Activated CD8-positive, alpha-beta T cell treated with anti-CD3 and anti-CD28 coated beads for 36 hours (primary cell): Measurements from ENCODE around the gene SLC25A25. TPM values are rescaled to one million over a fixed set of nuclear protein-coding genes. Genes with fewer than 3 reads are reported as not detected.

Experiments
- ATAC-seq: fragments of 200-7000 bp; cut with Tn5 transposase; one replicate; pipeline ENCODE4 v1.10.0; 2021; ENCODE audit warnings: mild to moderate bottlenecking, moderate library complexity
- CTCF ChIA-PET: fragments of 350-600 bp; sonication (Branson Sonifier 250); formaldehyde crosslinking; loops from one replicate; lab custom pipeline; 2021; ENCODE audit warnings: antibody characterized with exemption; lab: Charles Lee
- POLR2A ChIA-PET: fragments of 350-600 bp; sonication (Branson Sonifier 250); formaldehyde crosslinking; loops from one replicate; lab custom pipeline; 2021; ENCODE audit warnings: antibody characterized with exemption; lab: Charles Lee
- DNase-seq: peaks from one replicate; pipeline ENCODE4 v3.0.0-alpha.2; 2020
- H3K27ac Mint-ChIP-seq: one replicate; pipeline ENCODE4 v1.8.0; 2021; ENCODE audit warnings: mild to moderate bottlenecking, mixed read lengths
- H3K27me3 Mint-ChIP-seq: one replicate; pipeline ENCODE4 v1.8.0; 2021; ENCODE audit warnings: mixed read lengths
- H3K36me3 Mint-ChIP-seq: one replicate; pipeline ENCODE4 v1.8.0; 2021; ENCODE audit warnings: low read depth, mixed read lengths
- H3K4me1 Mint-ChIP-seq: one replicate; pipeline ENCODE4 v1.8.0; 2021; ENCODE audit warnings: low read depth, mixed read lengths
- H3K4me3 Mint-ChIP-seq: one replicate; pipeline ENCODE4 v1.8.0; 2021; ENCODE audit warnings: mild to moderate bottlenecking, moderate library complexity, mixed read lengths
- H3K9me3 Mint-ChIP-seq: one replicate; pipeline ENCODE4 v1.8.0; 2021; ENCODE audit warnings: mixed read lengths
- intact Hi-C: fragments of 100-400 bp; cut with micrococcal nuclease; formaldehyde crosslinking; loops from one replicate; pipeline ENCODE4 v1.10.0; 2022
- total RNA-seq, 2 experiments: library from RNA; stranded (reverse); gene quantifications; one replicate each; pipeline ENCODE4 v1.2.3, GENCODE V29; 2021
- TF ChIP-seq, protein P1 (sequence below): fragments of 200-600 bp; IDR thresholded peaks from one replicate; pipeline ENCODE4 v1.8.0; 2022; ENCODE audit warnings: antibody characterized with exemption, mild to moderate bottlenecking

Gene SLC25A25
- total RNA-seq, 2 experiments from 2014 or later: 12.9 to 14.6 TPM

- ChIA-PET POLR2A (no interaction called here), CTCF (no interaction called here)
- H3K36me3 Mint-ChIP-seq: no peaks in the 10 kb centered on the region
- no peaks in the 10 kb centered on the region for H3K27me3 Mint-ChIP-seq
- intact Hi-C loops: no loop called here
- ATAC-seq (no peak), DNase-seq (no peak)
- TF ChIP-seq, protein P1, sequence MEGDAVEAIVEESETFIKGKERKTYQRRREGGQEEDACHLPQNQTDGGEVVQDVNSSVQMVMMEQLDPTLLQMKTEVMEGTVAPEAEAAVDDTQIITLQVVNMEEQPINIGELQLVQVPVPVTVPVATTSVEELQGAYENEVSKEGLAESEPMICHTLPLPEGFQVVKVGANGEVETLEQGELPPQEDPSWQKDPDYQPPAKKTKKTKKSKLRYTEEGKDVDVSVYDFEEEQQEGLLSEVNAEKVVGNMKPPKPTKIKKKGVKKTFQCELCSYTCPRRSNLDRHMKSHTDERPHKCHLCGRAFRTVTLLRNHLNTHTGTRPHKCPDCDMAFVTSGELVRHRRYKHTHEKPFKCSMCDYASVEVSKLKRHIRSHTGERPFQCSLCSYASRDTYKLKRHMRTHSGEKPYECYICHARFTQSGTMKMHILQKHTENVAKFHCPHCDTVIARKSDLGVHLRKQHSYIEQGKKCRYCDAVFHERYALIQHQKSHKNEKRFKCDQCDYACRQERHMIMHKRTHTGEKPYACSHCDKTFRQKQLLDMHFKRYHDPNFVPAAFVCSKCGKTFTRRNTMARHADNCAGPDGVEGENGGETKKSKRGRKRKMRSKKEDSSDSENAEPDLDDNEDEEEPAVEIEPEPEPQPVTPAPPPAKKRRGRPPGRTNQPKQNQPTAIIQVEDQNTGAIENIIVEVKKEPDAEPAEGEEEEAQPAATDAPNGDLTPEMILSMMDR: no peak
- H3K4me3 Mint-ChIP-seq: no peak overlapping the region
- H3K9me3 Mint-ChIP-seq: no peaks in the 10 kb centered on the region
- H3K4me1 Mint-ChIP-seq: no peaks in the 10 kb centered on the region
- H3K27ac Mint-ChIP-seq: no peak overlapping the region
Measured at GRCh38 chr9:128152133-128153059, 84.4 kb downstream of the SLC25A25 start.

DNA sequence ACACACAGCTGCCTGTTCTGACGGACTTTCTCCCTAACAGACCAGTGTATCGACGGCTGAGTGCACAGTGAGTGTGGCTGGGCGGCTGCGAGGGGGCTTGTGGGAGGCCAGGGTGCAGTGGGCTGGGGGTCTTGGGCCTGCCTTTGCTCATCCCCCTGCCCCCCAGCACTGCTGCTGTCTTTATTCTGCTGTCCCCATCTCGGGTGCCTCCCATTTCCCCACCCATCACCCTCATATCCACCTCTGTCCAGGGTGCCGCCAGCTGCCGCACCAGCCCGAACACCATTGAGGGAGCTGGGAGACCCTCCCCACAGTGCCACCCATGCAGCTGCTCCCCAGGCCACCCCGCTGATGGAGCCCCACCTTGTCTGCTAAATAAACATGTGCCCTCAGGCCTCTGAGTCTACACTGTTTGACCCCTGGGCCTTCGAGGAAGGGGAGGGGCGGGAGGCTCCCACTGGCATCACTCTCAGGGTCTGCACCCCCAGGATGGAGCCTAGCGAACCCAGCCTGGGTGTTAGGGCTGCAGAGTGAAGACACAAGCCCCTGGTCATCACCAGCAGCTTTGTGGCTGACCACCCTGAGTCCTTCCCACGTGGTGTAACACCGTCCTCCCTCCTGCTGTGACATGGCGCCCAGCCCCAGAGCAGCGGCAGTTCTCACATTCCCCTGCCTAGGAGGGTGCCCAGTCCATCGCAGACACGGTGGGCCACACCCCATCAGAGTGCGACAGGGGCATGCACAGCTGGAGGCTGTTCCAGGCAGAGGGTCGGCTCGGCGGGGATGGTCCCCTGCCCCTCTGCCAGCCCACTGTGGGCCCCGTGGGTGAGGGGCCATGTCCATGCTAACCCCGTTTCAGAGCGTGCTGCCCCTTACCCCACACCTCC is 85.3 kb downstream of the SLC25A25 start:
- Mint-ChIP-seq H3K4me1 (no peaks in the 10 kb centered on the region), H3K4me3 (no peak overlapping the region), H3K27ac (no peak overlapping the region), H3K36me3 (no peaks in the 10 kb centered on the region), H3K9me3 (no peaks in the 10 kb centered on the region), H3K27me3 (no peaks in the 10 kb centered on the region)
- no peak for ATAC-seq
- ChIA-PET CTCF (no interaction called here), POLR2A (no interaction called here)
- no peak for DNase-seq
- TF ChIP-seq, protein P1: no peak
- intact Hi-C loops: no loop called here

- TF ChIP-seq, protein P1: no peak
- Mint-ChIP-seq H3K9me3 (no peaks in the 10 kb centered on the region), H3K36me3 (no peaks in the 10 kb centered on the region), H3K27ac (no peak overlapping the region), H3K4me3 (no peak overlapping the region), H3K4me1 (no peaks in the 10 kb centered on the region), H3K27me3 (no peaks in the 10 kb centered on the region)
- DNase-seq (no peak), ATAC-seq (no peak)
- ChIA-PET POLR2A (no interaction called here), CTCF (no interaction called here)
- intact Hi-C loops: no loop called here
Measured at GRCh38 chr9:128153947-128154695, 86.1 kb downstream of the SLC25A25 start.

DNA sequence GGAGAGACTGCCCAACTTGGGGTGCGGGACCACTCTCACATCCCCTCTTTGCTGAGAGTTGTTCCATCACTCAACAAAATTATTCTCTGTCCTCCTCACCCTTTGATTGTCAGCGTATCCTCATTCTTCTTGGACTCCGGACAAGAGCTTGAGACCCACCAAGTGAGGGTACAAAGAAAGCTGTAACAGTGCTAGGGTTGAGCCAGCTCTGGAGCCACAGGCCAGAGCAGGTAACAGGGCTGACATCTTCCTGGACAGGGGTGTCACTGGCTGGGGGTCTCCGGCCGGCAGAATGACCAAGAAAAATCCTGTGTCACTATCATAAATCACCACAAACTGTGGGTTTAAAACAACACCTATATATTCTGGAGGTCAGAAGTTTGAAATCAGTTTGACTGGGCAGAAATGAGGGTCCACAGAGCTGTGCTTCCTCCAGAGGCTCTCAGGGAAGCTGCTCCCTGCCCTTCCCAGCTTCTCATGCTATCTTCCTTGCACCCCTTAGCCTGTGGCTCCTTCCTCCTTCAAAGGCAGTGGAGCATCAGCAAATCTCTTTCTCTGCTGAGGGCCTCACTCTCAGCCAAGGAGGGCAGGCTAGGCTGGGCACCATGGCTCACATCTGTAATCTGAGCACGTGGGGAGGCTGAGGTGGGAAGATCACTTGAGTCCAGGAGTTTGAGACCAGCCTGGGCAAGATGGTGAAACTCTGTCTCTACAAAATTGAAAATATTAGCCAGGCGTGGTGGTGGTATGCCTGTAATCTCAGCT is 87.9 kb downstream of the SLC25A25 start:
- intact Hi-C loops: no loop called here
- no peaks in the 10 kb centered on the region for H3K36me3 Mint-ChIP-seq
- H3K9me3 Mint-ChIP-seq: no peaks in the 10 kb centered on the region
- no peaks in the 10 kb centered on the region for H3K27me3 Mint-ChIP-seq
- H3K4me1 Mint-ChIP-seq: peaks cover 5% of the 10 kb centered on the region
- ChIA-PET CTCF (interaction anchor here (0.7 to 1.5 kb wide), 3 partner anchors 28 to 99 kb away, joined by 3 to 4 read pairs (median 3); no protein-coding TSS in a partner anchor), POLR2A (no interaction called here)
- ATAC-seq (no peak), DNase-seq (no peak)
- TF ChIP-seq, protein P1: no peak
- no peak overlapping the region for H3K4me3 Mint-ChIP-seq
- H3K27ac Mint-ChIP-seq: no peak overlapping the region

Other genes starting within 250 kb of the SLC25A25 start
- 10 to 100 TPM; 14.2 to 15.0 TPM for gene ENG, start 213.6 kb upstream of the SLC25A25 start, total RNA-seq
- gene AK1, start 190.6 kb upstream of the SLC25A25 start, total RNA-seq: 10 to 100 TPM; 12.1 to 14.8 TPM
- 10 to 100 TPM; 36.9 to 38.8 TPM for gene ST6GALNAC6, start 168.6 kb upstream of the SLC25A25 start, total RNA-seq
- gene ST6GALNAC4, start 151.2 kb upstream of the SLC25A25 start, total RNA-seq: 10 to 100 TPM; 34.3 to 34.9 TPM
- gene PIP5KL1, start 137.5 kb upstream of the SLC25A25 start, total RNA-seq: 1 to 10 TPM; 1.7 to 2.5 TPM
- gene DPM2, start 130.4 kb upstream of the SLC25A25 start, total RNA-seq: 10 to 100 TPM; 41.3 to 43.9 TPM
- gene EEIG1, start 87.2 kb upstream of the SLC25A25 start, total RNA-seq: 10 to 100 TPM; 79.7 to 81.5 TPM
- gene NAIF1, start 912 bp upstream of the SLC25A25 start, total RNA-seq: 10 to 100 TPM in 1 of 2 experiments, 1 to 10 TPM in 1; 8.4 to 11.8 TPM
- gene PTGES2, start 59.5 kb downstream of the SLC25A25 start, total RNA-seq: 10 to 100 TPM; 40.8 to 49.5 TPM
- not detected for gene LCN2, start 81.2 kb downstream of the SLC25A25 start, total RNA-seq
- 100 to 1,000 TPM; 127 to 132 TPM for gene BBLN, start 92.0 kb downstream of the SLC25A25 start, total RNA-seq
- 10 to 100 TPM; 75.7 to 77.1 TPM for gene CIZ1, start 123.3 kb downstream of the SLC25A25 start, total RNA-seq
- gene DNM1, start 135.1 kb downstream of the SLC25A25 start, total RNA-seq: under 1 TPM; 0.36 to 0.59 TPM
- 10 to 100 TPM; 29.8 to 34.6 TPM for gene GOLGA2, start 207.8 kb downstream of the SLC25A25 start, total RNA-seq
- gene SWI5, start 208.0 kb downstream of the SLC25A25 start, total RNA-seq: 10 to 100 TPM; 12.4 to 13.3 TPM